CD8-positive, alpha-beta memory T cell (primary cell): ENCODE results near the gene PYGM. TPM values are rescaled to one million over a fixed set of nuclear protein-coding genes. Genes with fewer than 3 reads are reported as not detected.

ENCODE experiments used
- CTCF ChIA-PET: fragments of 350-600 bp; sonication (Branson Sonifier 250); formaldehyde crosslinking; loops from one replicate; lab custom pipeline; 2021; ENCODE audit warnings: antibody characterized with exemption; lab: Charles Lee
- POLR2A ChIA-PET: fragments of 350-600 bp; sonication (Branson Sonifier 250); formaldehyde crosslinking; loops from one replicate; lab custom pipeline; 2021; ENCODE audit warnings: antibody characterized with exemption; lab: Charles Lee
- DNase-seq, 5 donors: peaks; one replicate each; pipeline versions ENCODE4 v3.0.0 to v3.0.0-alpha.2; 2020 to 2022; ENCODE audit warnings: mixed read lengths in 1 of 5
- H3K27ac ChIP-seq: one replicate; pipeline ENCODE4 v1.7.0; 2013; ENCODE audit warnings: low read depth, mild to moderate bottlenecking, low read length, moderate library complexity
- H3K27me3 ChIP-seq: 2 replicates; pipeline ENCODE4 v1.7.0; 2013; ENCODE audit warnings: low read length, mild to moderate bottlenecking; ENCODE audit not compliant: insufficient read depth, poor library complexity, severe bottlenecking
- H3K36me3 ChIP-seq: 2 replicates; pipeline ENCODE4 v1.7.0; 2013; ENCODE audit warnings: mild to moderate bottlenecking, low read length, moderate library complexity; ENCODE audit not compliant: insufficient read depth
- H3K4me1 ChIP-seq: 2 replicates; pipeline ENCODE4 v1.7.0; 2013; ENCODE audit warnings: mild to moderate bottlenecking, low read length, moderate library complexity; ENCODE audit not compliant: insufficient read depth
- H3K4me3 ChIP-seq: 2 replicates; pipeline ENCODE4 v1.7.0; 2013; ENCODE audit warnings: mild to moderate bottlenecking, low read length
- H3K9me3 ChIP-seq: 2 replicates; pipeline ENCODE4 v1.7.0; 2013; ENCODE audit warnings: mild to moderate bottlenecking, low read length
- H3K27ac Mint-ChIP-seq, 8 donors: one replicate each; pipeline ENCODE4 v1.8.0; 2020 to 2021; ENCODE audit warnings: mixed read lengths in 8 of 8, mild to moderate bottlenecking in 6 of 8, inconsistent platforms in 3 of 8, moderate library complexity in 3 of 8
- H3K27me3 Mint-ChIP-seq, 2 donors: one replicate each; pipeline ENCODE4 v1.8.0; 2020 to 2021; ENCODE audit warnings: mixed read lengths in 2 of 2, mild to moderate bottlenecking in 1 of 2, moderate library complexity in 1 of 2
- H3K36me3 Mint-ChIP-seq, 3 donors: one replicate each; pipeline ENCODE4 v1.8.0; 2020 to 2021; ENCODE audit warnings: mixed read lengths in 3 of 3, inconsistent platforms in 1 of 3, mild to moderate bottlenecking in 1 of 3
- H3K4me1 Mint-ChIP-seq, 3 donors: one replicate each; pipeline ENCODE4 v1.8.0; 2020 to 2021; ENCODE audit warnings: mixed read lengths in 3 of 3, inconsistent platforms in 1 of 3, mild to moderate bottlenecking in 1 of 3
- H3K4me3 Mint-ChIP-seq, 7 donors: one replicate each; pipeline ENCODE4 v1.8.0; 2020 to 2021; ENCODE audit warnings: mixed read lengths in 7 of 7, mild to moderate bottlenecking in 6 of 7, moderate library complexity in 4 of 7, inconsistent platforms in 2 of 7
- H3K9me3 Mint-ChIP-seq, 5 donors: one replicate each; pipeline ENCODE4 v1.8.0; 2020 to 2022; ENCODE audit warnings: mixed read lengths in 5 of 5, mild to moderate bottlenecking in 3 of 5, moderate library complexity in 2 of 5, inconsistent platforms in 1 of 5
- polyA plus RNA-seq: library from polyadenylated mRNA; unstranded; fragments of 300-500 nt; fragmentation: Illumina TruSeq; gene quantifications from one replicate; pipeline ENCODE4 v1.2.3, GENCODE V29; 2021
- total RNA-seq, 2 experiments: library from RNA; stranded (reverse); gene quantifications; one replicate each; pipeline ENCODE4 v1.2.3, GENCODE V29; 2021

The PYGM gene
- total and polyA plus RNA-seq, 3 experiments from 2014 or later, result 0.15 to 2.2 (median 2.2) TPM

GRCh38 chr11:64770120-64770519, 10.3 kb upstream of the PYGM start:
- peaks cover 32 to 93% (median 51%) of the 10 kb centered on the region in 3 donors for H3K36me3 Mint-ChIP-seq
- CTCF ChIA-PET, result interaction anchor here (1.5 to 26.7 kb wide), 2 partner anchors 9 to 23 kb away, joined by 5 to 441 read pairs; partner anchors contain the start of gene RASGRP2
- H3K27ac Mint-ChIP-seq, result peak overlapping the region in 4 of 8 donors; percentile 14 to 95 (median 71)
- no peaks in the 10 kb centered on the region for H3K9me3 Mint-ChIP-seq
- POLR2A ChIA-PET, result interaction anchor here (1.1 to 15.8 kb wide), 3 partner anchors 8 to 32 kb away, joined by 3 to 220 read pairs (median 37); partner anchors contain the start of genes RASGRP2 and SF1
- no peaks in the 10 kb centered on the region for H3K27me3 ChIP-seq
- DNase-seq, result peak in 1 of 5 donors; percentile 30
- H3K36me3 ChIP-seq, result peaks cover 87% of the 10 kb centered on the region
- peaks cover 91% of the 10 kb centered on the region for H3K4me1 ChIP-seq
- H3K4me3 ChIP-seq, result no peak overlapping the region
- H3K27ac ChIP-seq, result no peak overlapping the region
- peaks cover 79 to 94% (median 89%) of the 10 kb centered on the region in 3 donors for H3K4me1 Mint-ChIP-seq
- no peaks in the 10 kb centered on the region for H3K9me3 ChIP-seq
- peak overlapping the region in 2 of 7 donors; percentile 17 to 27 for H3K4me3 Mint-ChIP-seq
- H3K27me3 Mint-ChIP-seq, result peaks cover 0 to 3% of the 10 kb centered on the region in 2 donors

GRCh38 chr11:64769283-64769682, 9.5 kb upstream of the PYGM start:
- Mint-ChIP-seq H3K27ac (peak overlapping the region in 7 of 8 donors; percentile 12 to 95 (median 75)), H3K36me3 (peaks cover 37 to 93% (median 56%) of the 10 kb centered on the region in 3 donors), H3K27me3 (peaks cover 0 to 6% of the 10 kb centered on the region in 2 donors), H3K9me3 (no peaks in the 10 kb centered on the region), H3K4me3 (peak overlapping the region in 1 of 7 donors; percentile 52), H3K4me1 (peaks cover 79 to 94% (median 89%) of the 10 kb centered on the region in 3 donors)
- H3K27me3 ChIP-seq, result no peaks in the 10 kb centered on the region
- POLR2A ChIA-PET, result interaction anchor here (0.6 to 15.8 kb wide), 3 partner anchors 8 to 38 kb away, joined by 5 to 220 read pairs (median 37); partner anchors contain the start of genes RASGRP2 and SF1
- no peak overlapping the region for H3K27ac ChIP-seq
- peaks cover 88% of the 10 kb centered on the region for H3K36me3 ChIP-seq
- CTCF ChIA-PET, result interaction anchor here (0.7 to 26.7 kb wide), 2 partner anchors 22 to 81 kb away, joined by 3 to 441 read pairs; partner anchors contain the start of gene RASGRP2
- DNase-seq, result peak in 1 of 5 donors; percentile 31
- no peak overlapping the region for H3K4me3 ChIP-seq
- H3K4me1 ChIP-seq, result peaks cover 91% of the 10 kb centered on the region
- H3K9me3 ChIP-seq, result no peaks in the 10 kb centered on the region

DNA sequence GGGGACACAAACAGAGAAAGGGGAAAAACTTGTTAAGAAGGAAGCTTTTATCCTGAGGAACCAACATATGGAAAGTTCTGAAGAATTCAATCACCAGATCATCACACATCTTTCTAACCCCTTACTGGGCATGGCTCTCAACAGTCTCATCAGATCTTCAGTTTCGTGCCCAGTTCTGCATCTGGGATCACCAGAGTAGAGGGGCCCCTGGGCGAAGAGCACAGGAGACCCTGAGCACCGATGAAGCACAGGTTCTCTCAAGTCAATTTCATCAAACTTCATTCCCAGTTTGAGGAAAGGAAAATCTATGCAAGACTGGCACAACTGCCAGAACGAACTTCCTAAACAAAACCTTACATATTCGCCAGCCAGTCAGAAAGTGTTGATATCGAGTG, 8.5 kb upstream of the PYGM start:
- H3K27me3 Mint-ChIP-seq, result peaks cover 0 to 6% of the 10 kb centered on the region in 2 donors
- ChIA-PET POLR2A (interaction anchor here (3.4 to 15.8 kb wide), 2 partner anchors 9 to 24 kb away, joined by 37 to 220 read pairs; partner anchors contain the start of genes RASGRP2 and SF1), CTCF (interaction anchor here (0.7 to 26.7 kb wide), 9 partner anchors 8 to 96 kb away, joined by 3 to 441 read pairs (median 4); partner anchors contain the start of genes MAP4K2, RASGRP2 and SF1)
- H3K4me1 Mint-ChIP-seq, result peaks cover 80 to 94% (median 89%) of the 10 kb centered on the region in 3 donors
- H3K4me3 Mint-ChIP-seq, result peak overlapping the region in 4 of 7 donors; percentile 10 to 77 (median 42)
- H3K27ac ChIP-seq, result no peak overlapping the region
- H3K4me1 ChIP-seq, result peaks cover 91% of the 10 kb centered on the region
- H3K9me3 ChIP-seq, result no peaks in the 10 kb centered on the region
- H3K4me3 ChIP-seq, result no peak overlapping the region
- H3K27me3 ChIP-seq, result no peaks in the 10 kb centered on the region
- H3K27ac Mint-ChIP-seq, result peak overlapping the region; percentile 24 to 95 (median 84)
- peaks cover 32 to 92% (median 51%) of the 10 kb centered on the region in 3 donors for H3K36me3 Mint-ChIP-seq
- no peak for DNase-seq
- H3K36me3 ChIP-seq, result peaks cover 78% of the 10 kb centered on the region
- H3K9me3 Mint-ChIP-seq, result no peaks in the 10 kb centered on the region

- peaks cover 26 to 92% (median 49%) of the 10 kb centered on the region in 3 donors for H3K36me3 Mint-ChIP-seq
- Histone ChIP-seq H3K4me1 (peaks cover 91% of the 10 kb centered on the region), H3K4me3 (no peak overlapping the region), H3K36me3 (peaks cover 71% of the 10 kb centered on the region), H3K27me3 (no peaks in the 10 kb centered on the region), H3K27ac (peak overlapping the region; percentile 17), H3K9me3 (no peaks in the 10 kb centered on the region)
- H3K4me3 Mint-ChIP-seq, result peak overlapping the region; percentile 33 to 83 (median 64)
- DNase-seq, result peak; percentile 72 to 88 (median 79)
- POLR2A ChIA-PET, result interaction anchor here (3.4 to 15.8 kb wide), 2 partner anchors 10 to 24 kb away, joined by 37 to 220 read pairs; partner anchors contain the start of genes RASGRP2 and SF1
- CTCF ChIA-PET, result interaction anchor here (0.7 to 26.7 kb wide), 9 partner anchors 8 to 97 kb away, joined by 3 to 441 read pairs (median 4); partner anchors contain the start of genes MAP4K2, RASGRP2 and SF1
- peak overlapping the region; percentile 84 to 95 (median 89) for H3K27ac Mint-ChIP-seq
- peaks cover 0 to 6% of the 10 kb centered on the region in 2 donors for H3K27me3 Mint-ChIP-seq
- no peaks in the 10 kb centered on the region for H3K9me3 Mint-ChIP-seq
- peaks cover 80 to 94% (median 89%) of the 10 kb centered on the region in 3 donors for H3K4me1 Mint-ChIP-seq
These were observed 7.8 kb upstream of the PYGM start for GRCh38 chr11:64767344-64768299.

DNA sequence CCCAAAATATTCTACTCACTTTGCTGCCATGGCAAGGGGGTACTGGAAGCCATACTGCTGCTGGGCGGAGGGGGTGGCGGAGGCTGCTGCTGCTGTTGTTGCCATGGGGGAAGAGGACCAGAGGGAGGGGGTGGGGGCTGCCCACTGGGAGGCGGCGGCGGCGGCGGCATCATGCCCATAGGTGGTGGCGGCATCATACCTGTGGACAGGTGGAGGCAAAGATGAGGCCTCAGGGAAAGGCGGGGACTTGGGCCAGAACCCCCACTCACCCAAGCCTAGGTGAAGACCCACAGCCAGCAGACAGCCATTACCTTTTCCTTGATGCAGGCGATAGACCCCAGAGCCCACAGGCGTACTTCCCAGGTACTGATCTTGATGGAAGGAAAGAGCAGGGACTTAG, 7.1 kb upstream of the PYGM start:
- H3K36me3 ChIP-seq, result peaks cover 64% of the 10 kb centered on the region
- POLR2A ChIA-PET, result interaction anchor here (1.2 to 15.8 kb wide), 3 partner anchors 11 to 23 kb away, joined by 3 to 220 read pairs (median 37); partner anchors contain the start of genes RASGRP2 and SF1
- no peak overlapping the region for H3K4me3 ChIP-seq
- CTCF ChIA-PET, result interaction anchor here (1.3 to 26.7 kb wide), 4 partner anchors 10 to 98 kb away, joined by 3 to 441 read pairs (median 8); partner anchors contain the start of gene RASGRP2
- Mint-ChIP-seq H3K27ac (peak overlapping the region in 7 of 8 donors; percentile 17 to 95 (median 89)), H3K4me3 (peak overlapping the region in 2 of 7 donors; percentile 59 to 77), H3K9me3 (no peaks in the 10 kb centered on the region), H3K27me3 (peaks cover 0 to 6% of the 10 kb centered on the region in 2 donors), H3K4me1 (peaks cover 80 to 94% (median 89%) of the 10 kb centered on the region in 3 donors), H3K36me3 (peaks cover 26 to 91% (median 48%) of the 10 kb centered on the region in 3 donors)
- H3K9me3 ChIP-seq, result no peaks in the 10 kb centered on the region
- H3K4me1 ChIP-seq, result peaks cover 91% of the 10 kb centered on the region
- DNase-seq, result peak in 1 of 5 donors; percentile 49
- no peaks in the 10 kb centered on the region for H3K27me3 ChIP-seq
- peak overlapping the region; percentile 17 for H3K27ac ChIP-seq

GRCh38 chr11:64765851-64766665, 6.3 kb upstream of the PYGM start:
- H3K9me3 Mint-ChIP-seq, result no peaks in the 10 kb centered on the region
- Histone ChIP-seq H3K36me3 (peaks cover 56% of the 10 kb centered on the region), H3K27me3 (no peaks in the 10 kb centered on the region), H3K4me3 (no peak overlapping the region), H3K27ac (no peak overlapping the region), H3K4me1 (peaks cover 92% of the 10 kb centered on the region), H3K9me3 (no peaks in the 10 kb centered on the region)
- peaks cover 0 to 6% of the 10 kb centered on the region in 2 donors for H3K27me3 Mint-ChIP-seq
- CTCF ChIA-PET, result interaction anchor here (1.0 to 26.7 kb wide), 4 partner anchors 8 to 344 kb away, joined by 3 to 441 read pairs (median 11); partner anchors contain the start of gene RASGRP2
- peaks cover 79 to 92% (median 89%) of the 10 kb centered on the region in 3 donors for H3K4me1 Mint-ChIP-seq
- POLR2A ChIA-PET, result interaction anchor here (0.6 to 15.8 kb wide), 6 partner anchors 10 to 86 kb away, joined by 3 to 220 read pairs (median 4); partner anchors contain the start of genes RASGRP2 and SF1
- peak in 2 of 5 donors; percentile 47 to 54 for DNase-seq
- H3K36me3 Mint-ChIP-seq, result peaks cover 26 to 87% (median 44%) of the 10 kb centered on the region in 3 donors
- peak overlapping the region in 5 of 7 donors; percentile 27 to 79 (median 74) for H3K4me3 Mint-ChIP-seq
- H3K27ac Mint-ChIP-seq, result peak overlapping the region in 7 of 8 donors; percentile 38 to 94 (median 82)
